KOPT-K1 (cell line): ENCODE measurements around the gene FIZ1.

Experiments
- H3K27ac ChIP-seq: fragments of 200-600 bp; sonication (generic); 2 replicates; pipeline ENCODE4 v1.5.1; 2016; ENCODE audit warnings: antibody characterized with exemption, mild to moderate bottlenecking, low read depth, low read length; ENCODE audit not compliant: poor library complexity, severe bottlenecking
- H3K36me3 ChIP-seq: fragments of 200-600 bp; sonication (generic); 2 replicates; pipeline ENCODE4 v1.5.1; 2017; ENCODE audit warnings: antibody characterized with exemption, mild to moderate bottlenecking, low read length, moderate library complexity; ENCODE audit not compliant: insufficient read depth
- H3K9me3 ChIP-seq: fragments of 200-600 bp; sonication (generic); 2 replicates; pipeline ENCODE4 v1.5.1; 2017; ENCODE audit warnings: antibody characterized with exemption, low read length, mild to moderate bottlenecking; ENCODE audit not compliant: insufficient read depth, poor library complexity, severe bottlenecking

FIZ1 gene, protein sequence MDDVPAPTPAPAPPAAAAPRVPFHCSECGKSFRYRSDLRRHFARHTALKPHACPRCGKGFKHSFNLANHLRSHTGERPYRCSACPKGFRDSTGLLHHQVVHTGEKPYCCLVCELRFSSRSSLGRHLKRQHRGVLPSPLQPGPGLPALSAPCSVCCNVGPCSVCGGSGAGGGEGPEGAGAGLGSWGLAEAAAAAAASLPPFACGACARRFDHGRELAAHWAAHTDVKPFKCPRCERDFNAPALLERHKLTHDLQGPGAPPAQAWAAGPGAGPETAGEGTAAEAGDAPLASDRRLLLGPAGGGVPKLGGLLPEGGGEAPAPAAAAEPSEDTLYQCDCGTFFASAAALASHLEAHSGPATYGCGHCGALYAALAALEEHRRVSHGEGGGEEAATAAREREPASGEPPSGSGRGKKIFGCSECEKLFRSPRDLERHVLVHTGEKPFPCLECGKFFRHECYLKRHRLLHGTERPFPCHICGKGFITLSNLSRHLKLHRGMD

DNA sequence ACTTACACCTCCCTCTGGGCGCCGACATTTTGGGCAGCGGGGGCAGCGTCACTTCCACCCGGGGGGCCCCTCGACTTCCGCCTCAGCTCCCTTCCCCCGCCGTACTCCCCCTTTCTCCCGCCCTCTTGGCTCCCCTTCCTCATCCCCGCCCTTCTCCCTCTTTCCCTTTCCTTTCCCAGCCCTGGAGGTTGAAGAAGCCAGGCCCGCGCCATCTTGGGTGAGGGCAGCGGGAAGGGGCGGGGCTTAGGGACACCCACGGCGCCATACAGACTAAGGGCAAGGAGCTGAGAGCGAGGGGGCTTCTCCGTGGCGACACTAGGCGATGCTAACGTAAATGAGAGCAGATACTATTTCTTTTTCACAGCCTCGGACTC lies at the start of gene FIZ1:
TSS of gene FIZ1 (minus strand) at position 50 of the 374 bp plus-strand sequence. CDS start 1,652 bp downstream, outside the sequence.
- Histone ChIP-seq H3K36me3 (peaks cover 28% of the 10 kb centered on the region), H3K9me3 (no peaks in the 10 kb centered on the region), H3K27ac (peak within 1 kb of the TSS; percentile 97)

DNA sequence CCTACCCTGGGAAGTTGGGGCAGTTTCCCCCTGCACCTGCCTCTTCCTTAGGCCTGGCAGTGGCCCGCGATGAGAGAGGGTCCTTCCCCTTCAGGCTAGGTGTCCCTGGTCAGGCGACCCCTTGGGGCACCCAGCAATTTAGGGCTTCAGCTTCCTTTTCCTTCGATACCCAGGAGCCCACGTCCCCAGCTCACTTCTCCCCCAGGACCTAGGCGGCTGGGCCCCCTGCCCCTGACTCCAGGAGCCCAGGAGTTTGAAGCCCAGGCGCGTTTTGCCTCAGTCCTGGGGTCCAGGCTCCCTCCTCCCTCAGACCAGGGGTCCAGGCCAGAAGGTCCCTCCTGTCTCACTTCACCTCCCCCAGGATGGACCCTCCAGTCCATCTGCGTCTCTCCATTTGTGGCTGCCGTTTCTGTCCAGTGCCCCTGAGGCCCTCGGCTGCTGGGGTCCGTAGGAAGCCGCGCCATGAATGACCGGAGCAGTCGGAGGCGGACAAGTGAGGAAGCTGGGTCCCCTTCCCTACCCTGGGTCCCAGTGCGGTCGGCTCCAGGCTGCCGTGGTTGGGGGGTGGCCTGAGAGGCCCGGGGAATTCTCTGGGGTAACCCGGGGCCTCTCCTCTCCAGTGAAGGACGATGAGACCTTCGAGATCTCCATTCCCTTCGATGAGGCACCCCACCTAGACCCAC lies 49.4 kb upstream of the FIZ1 start:
- peak overlapping the region; percentile 82 for H3K27ac ChIP-seq
- no peaks in the 10 kb centered on the region for H3K9me3 ChIP-seq
- H3K36me3 ChIP-seq, result peaks cover 19% of the 10 kb centered on the region

DNA sequence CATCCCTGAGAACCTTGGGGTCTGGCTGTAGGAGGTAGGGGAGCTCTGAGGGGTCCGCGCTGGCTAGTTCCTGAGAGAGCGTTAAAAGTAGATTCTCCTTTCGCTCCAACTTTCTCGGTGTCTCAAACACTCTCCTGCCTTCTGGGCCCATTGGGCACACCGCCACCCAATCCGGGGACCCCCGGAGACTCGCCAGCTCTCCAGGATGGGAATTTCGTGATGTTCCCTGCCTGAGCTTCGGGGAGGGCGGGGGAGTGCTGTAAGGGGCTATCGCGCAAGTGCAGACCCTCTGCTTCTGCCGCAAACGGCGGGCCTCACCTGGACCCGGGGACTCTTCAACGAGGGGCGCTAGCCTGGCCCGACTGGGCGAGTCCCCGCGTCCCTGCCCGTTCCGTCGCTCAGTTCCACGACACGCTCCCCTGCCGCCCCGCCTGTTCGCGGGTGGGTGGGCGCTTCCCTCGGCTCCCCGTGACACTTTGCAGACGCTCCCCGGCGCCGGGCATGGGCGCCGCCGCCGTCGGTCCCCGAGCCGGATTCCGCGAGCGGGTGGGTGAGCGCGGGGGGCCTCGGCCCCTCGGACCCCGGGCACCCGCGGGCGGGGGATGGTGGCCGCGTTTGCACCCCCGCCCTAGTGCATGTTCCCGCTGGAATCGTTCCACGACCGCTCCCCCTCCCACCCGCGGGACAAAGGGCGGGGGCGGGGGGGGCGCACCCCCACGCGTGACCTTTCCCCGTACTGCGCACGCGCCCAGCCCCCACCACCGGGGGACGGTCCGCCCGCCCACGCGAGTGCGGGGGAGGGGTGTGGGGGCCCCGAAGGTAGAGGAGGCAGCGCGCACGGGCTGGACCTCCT lies 48.6 kb upstream of the FIZ1 start, which contains the start of gene CCDC106:
TSS of gene CCDC106 (plus strand) at position 481 of the 853 bp plus-strand sequence. CDS start 835 bp downstream, outside the sequence.
- Histone ChIP-seq H3K27ac (peak within 1 kb of the TSS; percentile 82), H3K9me3 (no peaks in the 10 kb centered on the region), H3K36me3 (peaks cover 19% of the 10 kb centered on the region)

DNA sequence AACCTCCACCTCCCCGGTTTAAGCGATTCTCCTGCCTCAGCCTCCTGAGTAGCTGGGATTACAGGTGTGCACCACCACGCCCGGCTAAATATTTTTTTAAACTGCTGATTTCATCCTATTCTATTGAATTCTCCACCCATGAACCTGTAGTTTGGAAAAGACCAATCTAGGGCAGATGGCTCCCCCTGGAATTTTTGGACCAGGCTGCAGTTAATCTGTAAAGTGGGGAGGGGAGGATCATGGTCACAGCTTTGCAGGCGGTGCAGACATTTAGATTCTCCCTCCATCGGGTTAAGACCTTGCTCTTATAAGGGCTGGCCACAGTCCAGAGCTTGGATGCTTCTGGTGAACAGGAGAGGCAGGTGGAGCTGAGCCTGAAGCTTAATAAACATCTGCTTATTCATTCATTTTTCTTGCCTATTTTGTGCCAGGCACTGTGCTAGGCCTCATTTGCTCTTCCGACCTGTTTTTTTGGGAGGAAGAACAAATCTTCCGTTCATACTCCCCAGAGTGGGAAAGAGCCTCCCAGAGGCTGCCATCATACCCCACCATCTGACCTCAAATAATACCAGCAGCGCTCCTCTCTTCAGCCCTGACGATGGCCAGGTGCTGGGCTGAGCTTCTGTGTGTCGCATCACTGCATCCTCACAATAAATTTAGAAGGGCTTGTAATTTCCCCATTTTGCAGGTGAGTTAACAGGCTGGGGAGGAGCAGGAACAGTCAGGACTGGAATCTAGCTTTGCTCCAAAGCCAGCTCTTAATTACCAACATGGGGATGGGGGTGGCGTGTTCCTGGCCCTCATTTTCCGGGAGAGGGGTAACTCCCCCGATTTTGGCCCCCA lies 47.8 kb upstream of the FIZ1 start:
- Histone ChIP-seq H3K27ac (peak overlapping the region; percentile 82), H3K9me3 (no peaks in the 10 kb centered on the region), H3K36me3 (peaks cover 19% of the 10 kb centered on the region)

DNA sequence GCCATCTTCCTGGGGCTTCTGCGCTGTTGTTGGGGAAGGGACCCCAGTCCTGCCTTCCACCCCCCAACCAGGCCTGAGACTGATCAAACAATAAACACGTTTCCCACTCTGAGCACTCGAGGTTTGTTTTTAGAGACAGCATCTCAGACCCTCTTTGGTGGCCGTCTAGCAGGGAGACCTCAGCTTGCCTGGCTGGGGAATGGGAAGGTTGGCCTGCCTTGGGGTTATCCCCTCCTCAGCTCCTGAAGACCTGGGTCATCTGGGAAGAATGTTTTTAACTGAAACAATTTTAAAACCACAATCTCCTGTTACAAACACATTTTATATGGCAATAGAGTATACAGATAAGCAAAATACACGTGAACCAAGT lies 46.2 kb upstream of the FIZ1 start:
- H3K9me3 ChIP-seq, result no peaks in the 10 kb centered on the region
- no peak overlapping the region for H3K27ac ChIP-seq
- peaks cover 19% of the 10 kb centered on the region for H3K36me3 ChIP-seq

DNA sequence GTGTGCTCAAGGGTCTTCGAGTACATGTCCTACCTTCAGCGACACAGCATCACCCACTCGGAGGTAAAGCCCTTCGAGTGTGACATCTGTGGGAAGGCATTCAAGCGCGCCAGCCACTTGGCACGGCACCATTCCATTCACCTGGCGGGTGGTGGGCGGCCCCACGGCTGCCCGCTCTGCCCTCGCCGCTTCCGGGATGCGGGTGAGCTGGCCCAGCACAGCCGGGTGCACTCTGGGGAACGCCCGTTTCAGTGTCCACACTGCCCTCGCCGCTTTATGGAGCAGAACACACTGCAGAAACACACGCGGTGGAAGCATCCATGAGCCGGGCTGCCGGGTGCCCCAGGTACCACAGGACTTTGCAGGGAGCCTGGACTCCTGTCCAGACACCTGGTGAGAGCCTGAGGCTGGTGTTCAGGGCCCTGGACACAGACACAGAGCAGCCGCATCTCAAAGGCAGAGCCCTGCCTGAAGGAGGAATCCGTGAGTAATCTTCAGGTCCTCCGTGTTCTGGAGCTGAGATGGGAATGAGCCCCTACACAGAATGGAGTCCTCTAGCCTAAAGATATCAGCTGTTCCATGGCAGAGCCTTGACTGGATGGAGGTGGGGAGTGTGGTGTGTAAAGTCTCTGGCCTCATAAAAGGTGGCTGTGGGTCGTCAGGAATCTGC lies 45.7 kb upstream of the FIZ1 start:
- peaks cover 19% of the 10 kb centered on the region for H3K36me3 ChIP-seq
- H3K9me3 ChIP-seq, result no peaks in the 10 kb centered on the region
- H3K27ac ChIP-seq, result peak overlapping the region; percentile 72

DNA sequence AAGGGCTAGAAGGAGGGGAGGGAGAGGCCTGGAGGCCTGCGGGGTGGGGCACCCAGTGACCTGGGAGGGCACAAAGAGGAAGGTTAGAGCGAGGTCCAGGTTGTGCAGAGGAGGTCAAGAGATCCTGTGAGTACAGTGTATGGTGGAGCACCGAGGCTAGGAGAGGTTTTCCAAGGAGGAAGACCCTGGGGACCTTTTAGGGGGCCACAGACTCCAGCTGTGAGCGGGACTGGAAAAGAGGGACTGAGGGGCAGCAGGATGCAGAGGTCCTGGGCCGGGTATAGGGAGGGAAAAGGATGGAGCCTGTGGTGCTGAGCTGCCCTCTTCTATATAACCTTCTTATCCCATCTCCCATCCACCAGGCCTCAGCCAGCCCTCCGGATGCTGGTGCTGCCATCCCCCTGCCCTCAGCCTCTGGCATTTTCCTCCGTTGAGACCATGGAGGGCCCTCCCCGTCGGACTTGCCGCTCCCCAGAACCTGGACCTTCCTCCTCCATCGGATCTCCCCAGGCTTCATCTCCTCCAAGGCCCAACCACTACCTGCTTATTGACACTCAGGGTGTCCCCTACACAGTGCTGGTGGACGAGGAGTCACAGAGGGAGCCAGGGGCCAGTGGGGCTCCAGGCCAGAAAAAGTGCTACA lies 45.0 kb upstream of the FIZ1 start:
- H3K36me3 ChIP-seq, result peaks cover 19% of the 10 kb centered on the region
- H3K9me3 ChIP-seq, result no peaks in the 10 kb centered on the region
- peak overlapping the region; percentile 72 for H3K27ac ChIP-seq

DNA sequence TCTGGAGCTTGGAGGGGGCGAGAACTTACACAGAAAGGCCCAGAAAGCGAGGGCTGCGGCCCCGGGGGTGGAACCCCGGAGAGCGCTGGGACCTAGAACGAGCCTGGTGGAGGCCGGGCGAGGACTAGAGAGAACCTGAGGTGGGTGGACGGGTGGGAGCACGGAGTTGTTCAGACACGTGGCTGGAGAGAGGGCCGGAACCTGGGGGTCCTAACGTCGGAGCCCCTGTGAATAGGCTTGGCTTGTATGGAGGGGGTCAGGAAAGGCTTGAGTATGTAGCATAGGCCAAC lies 44.5 kb upstream of the FIZ1 start:
- H3K27ac ChIP-seq, result peak overlapping the region; percentile 72
- H3K36me3 ChIP-seq, result peaks cover 19% of the 10 kb centered on the region
- H3K9me3 ChIP-seq, result no peaks in the 10 kb centered on the region

DNA sequence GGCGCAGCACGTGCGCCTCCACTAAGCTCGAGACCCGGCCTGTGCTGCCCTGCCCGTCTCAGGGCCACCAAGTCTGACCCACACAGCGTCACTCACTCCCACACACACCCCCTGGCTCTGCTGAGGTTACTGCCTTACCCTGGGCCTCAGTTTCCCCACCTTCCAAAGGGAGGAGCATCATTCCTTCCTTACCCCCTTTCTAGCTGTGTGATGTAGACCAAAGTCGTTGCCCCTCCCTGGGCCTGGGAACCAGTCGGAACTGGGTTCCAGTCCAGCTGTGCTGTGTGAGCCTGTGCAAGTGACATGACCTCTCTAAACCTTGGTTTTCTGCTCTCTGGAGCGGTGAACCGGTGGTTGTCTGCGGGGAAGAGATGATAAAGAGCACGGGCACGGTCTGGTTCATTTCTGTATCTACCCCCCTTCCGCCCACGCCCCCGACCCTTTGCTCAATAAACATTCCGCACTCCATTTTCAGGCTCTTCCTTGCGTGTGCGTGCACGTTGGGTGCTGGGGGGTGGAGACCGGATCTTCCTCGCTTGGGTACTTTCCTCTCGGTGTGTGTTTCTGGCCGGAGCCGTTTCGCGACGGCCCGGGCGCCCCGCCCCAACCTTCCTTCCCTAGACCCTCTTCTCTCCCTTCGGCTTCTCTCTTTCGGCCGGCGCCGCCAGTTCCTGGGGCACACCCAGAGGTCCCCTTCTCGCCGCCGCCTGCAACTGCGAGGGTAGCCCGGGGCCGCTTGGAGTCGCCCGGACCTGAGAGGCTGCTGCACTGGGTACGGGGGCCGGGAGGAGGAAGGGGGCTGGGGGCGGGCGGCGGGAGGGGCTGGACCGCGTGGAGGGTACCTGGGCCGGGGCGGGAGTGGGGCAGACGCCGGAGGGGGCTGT lies 43.9 kb upstream of the FIZ1 start, which contains the start of gene ZNF581:
TSS of gene ZNF581 (plus strand) at position 647 of the 884 bp plus-strand sequence. CDS start 923 bp downstream, outside the sequence.
- Histone ChIP-seq H3K27ac (peak within 1 kb of the TSS; percentile 72), H3K36me3 (peaks cover 19% of the 10 kb centered on the region), H3K9me3 (no peaks in the 10 kb centered on the region)

DNA sequence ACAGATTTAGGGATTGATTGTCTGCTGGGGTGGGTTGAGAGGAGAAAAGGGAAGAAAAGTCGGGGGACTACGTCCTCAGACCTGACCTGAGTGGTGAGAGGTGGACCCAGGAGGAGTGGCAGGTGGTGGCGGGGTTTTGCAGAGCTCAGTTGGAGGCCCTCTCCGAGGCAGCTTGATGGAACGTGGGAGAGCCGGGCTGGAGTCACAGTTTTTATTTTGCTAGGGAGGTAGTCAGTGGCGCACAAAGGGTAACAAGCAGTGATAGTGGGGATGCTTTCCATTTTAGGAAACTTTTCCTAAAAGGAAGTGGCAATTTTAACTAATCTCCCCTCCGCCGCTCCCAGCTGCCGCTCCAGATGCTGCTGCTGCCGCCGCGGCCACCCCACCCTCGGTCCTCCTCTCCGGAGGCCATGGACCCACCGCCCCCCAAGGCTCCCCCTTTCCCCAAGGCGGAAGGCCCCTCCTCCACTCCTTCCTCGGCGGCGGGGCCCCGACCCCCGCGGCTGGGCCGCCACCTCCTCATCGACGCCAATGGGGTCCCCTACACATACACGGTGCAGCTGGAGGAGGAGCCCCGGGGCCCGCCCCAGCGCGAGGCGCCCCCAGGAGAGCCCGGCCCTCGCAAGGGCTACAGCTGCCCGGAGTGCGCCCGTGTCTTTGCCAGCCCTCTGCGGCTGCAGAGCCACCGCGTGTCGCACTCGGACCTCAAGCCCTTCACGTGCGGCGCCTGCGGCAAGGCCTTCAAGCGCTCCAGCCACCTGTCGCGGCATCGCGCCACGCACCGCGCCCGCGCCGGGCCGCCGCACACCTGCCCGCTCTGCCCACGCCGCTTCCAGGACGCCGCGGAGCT lies 43.1 kb upstream of the FIZ1 start:
- H3K36me3 ChIP-seq, result peaks cover 19% of the 10 kb centered on the region
- H3K27ac ChIP-seq, result peak overlapping the region; percentile 72
- H3K9me3 ChIP-seq, result no peaks in the 10 kb centered on the region

DNA sequence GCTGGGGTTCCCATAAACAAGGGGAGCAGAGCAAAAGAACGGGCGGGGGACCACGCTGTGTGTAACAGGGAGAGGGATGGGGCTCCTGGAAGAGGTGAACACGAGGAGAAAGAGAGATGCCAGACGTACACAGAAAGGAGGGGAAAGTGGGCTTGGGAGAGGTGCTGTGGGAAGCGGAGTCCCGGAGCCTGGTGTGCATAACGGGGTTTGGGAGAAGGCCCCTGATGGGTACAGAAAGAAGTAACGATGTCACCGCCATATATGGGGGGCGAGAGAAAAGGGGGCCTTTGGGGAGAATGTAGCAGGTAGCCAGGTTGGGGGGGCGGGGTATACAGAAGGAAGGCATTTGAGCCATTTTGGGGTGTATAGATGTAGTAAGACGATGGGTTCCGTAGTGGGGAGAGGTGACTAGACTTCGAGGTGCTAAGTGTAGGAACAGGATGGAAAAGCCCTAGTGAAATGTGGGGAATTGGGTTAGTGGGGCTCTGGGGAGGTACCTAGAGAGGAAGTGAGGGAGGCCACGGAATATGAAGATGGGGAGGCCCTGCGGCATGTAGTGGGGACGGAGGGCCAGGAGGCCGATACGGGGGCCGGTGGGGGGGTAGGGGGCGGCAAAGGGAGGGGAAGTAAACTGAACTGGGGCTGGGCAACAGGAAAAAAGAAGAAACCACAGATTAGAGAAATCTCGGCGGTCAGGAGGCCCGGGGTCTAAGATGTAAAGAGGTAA lies 42.3 kb upstream of the FIZ1 start:
- Histone ChIP-seq H3K36me3 (peaks cover 19% of the 10 kb centered on the region), H3K9me3 (no peaks in the 10 kb centered on the region), H3K27ac (peak overlapping the region; percentile 72)
